ENCODE measurements around the gene TLE7. TPM values are rescaled to one million over a fixed set of nuclear protein-coding genes. Genes with fewer than 3 reads are reported as not detected.

The TLE7 gene
- total RNA-seq, 2 donors from 2014 or later: 0.22 to 0.24 TPM

- H3K4me1 Mint-ChIP-seq: peaks cover 6% of the 10 kb centered on the region
- H3K4me3 ChIP-seq (ENCODE audit: low read length): peak within 1 kb of the TSS; percentile 85
- H3K9me3 Mint-ChIP-seq: no peaks in the 10 kb centered on the region
- H3K36me3 Mint-ChIP-seq (ENCODE audit: low read depth): no peaks in the 10 kb centered on the region
- H3K4me1 ChIP-seq (ENCODE audit: control insufficient read depth, insufficient read depth, low read length): no peaks in the 10 kb centered on the region
- peaks cover 2% of the 10 kb centered on the region for H3K27me3 Mint-ChIP-seq (ENCODE audit: insufficient read depth)
- no peaks in the 10 kb centered on the region for H3K27me3 ChIP-seq (ENCODE audit: control insufficient read depth, insufficient read depth, low read length, poor library complexity, severe bottlenecking)
- no peaks in the 10 kb centered on the region for H3K9me3 ChIP-seq (ENCODE audit: control insufficient read depth, low read length)
- 0 to 1% methylated on average over 30 to 52 of the region's 52 CpGs for WGBS, 2 experiments (ENCODE audit: insufficient coverage in 1 of 2, insufficient read length in 1 of 2)
- peak; percentile 92 for DNase-seq
- peak within 1 kb of the TSS; percentile 52 for H3K9ac ChIP-seq (ENCODE audit: extremely low read depth, low read length, poor library complexity, severe bottlenecking)
- H3K27ac Mint-ChIP-seq: peak within 1 kb of the TSS; percentile 92
- H3K4me3 Mint-ChIP-seq: peak within 1 kb of the TSS; percentile 91
- H3K36me3 ChIP-seq (ENCODE audit: control insufficient read depth, insufficient read depth, low read length): no peaks in the 10 kb centered on the region
- H3K27ac ChIP-seq (ENCODE audit: low read depth, low read length): peak within 1 kb of the TSS; percentile 55
- peak; percentile 36 for TF ChIP-seq CTCF (conservative IDR thresholded peaks at IDR 0.05)
Measured at GRCh38 chr16:71461686-71462648, 20.1 kb upstream of the TLE7 start, which contains the start of gene ZNF23. Gene ZNF23 (minus strand): TSS chr16:71462247. CDS start chr16:71456796, 5,451 bp downstream.

- DNase-seq: no peak
- Histone ChIP-seq H3K4me1 (ENCODE audit: control insufficient read depth, insufficient read depth, low read length) (no peaks in the 10 kb centered on the region), H3K36me3 (ENCODE audit: control insufficient read depth, insufficient read depth, low read length) (no peaks in the 10 kb centered on the region), H3K27me3 (ENCODE audit: control insufficient read depth, insufficient read depth, low read length, poor library complexity, severe bottlenecking) (no peaks in the 10 kb centered on the region), H3K9ac (ENCODE audit: extremely low read depth, low read length, poor library complexity, severe bottlenecking) (no peak overlapping the region), H3K9me3 (ENCODE audit: control insufficient read depth, low read length) (no peaks in the 10 kb centered on the region), H3K4me3 (ENCODE audit: low read length) (peak overlapping the region; percentile 85), H3K27ac (ENCODE audit: low read depth, low read length) (no peak overlapping the region)
- H3K27ac Mint-ChIP-seq: no peak overlapping the region
- H3K4me1 Mint-ChIP-seq: peaks cover 6% of the 10 kb centered on the region
- peak overlapping the region; percentile 91 for H3K4me3 Mint-ChIP-seq
- peaks cover 2% of the 10 kb centered on the region for H3K27me3 Mint-ChIP-seq (ENCODE audit: insufficient read depth)
- no peaks in the 10 kb centered on the region for H3K9me3 Mint-ChIP-seq
- WGBS, 2 experiments (ENCODE audit: insufficient coverage in 1 of 2, insufficient read length in 1 of 2): 88% methylated on average over 1 of the region's 1 CpG; no CpG with 5 or more reads in 1 of the 2 experiments
- H3K36me3 Mint-ChIP-seq (ENCODE audit: low read depth): peaks cover 6% of the 10 kb centered on the region
- no peak for TF ChIP-seq CTCF (conservative IDR thresholded peaks at IDR 0.05)
Measured at GRCh38 chr16:71460941-71461340, 19.1 kb upstream of the TLE7 start.

- DNase-seq: no peak
- Mint-ChIP-seq H3K4me3 (no peak overlapping the region), H3K36me3 (ENCODE audit: low read depth) (peaks cover 11% of the 10 kb centered on the region), H3K9me3 (no peaks in the 10 kb centered on the region), H3K4me1 (peaks cover 6% of the 10 kb centered on the region), H3K27me3 (ENCODE audit: insufficient read depth) (no peaks in the 10 kb centered on the region), H3K27ac (no peak overlapping the region)
- Histone ChIP-seq H3K27ac (ENCODE audit: low read depth, low read length) (no peak overlapping the region), H3K9ac (ENCODE audit: extremely low read depth, low read length, poor library complexity, severe bottlenecking) (no peak overlapping the region), H3K27me3 (ENCODE audit: control insufficient read depth, insufficient read depth, low read length, poor library complexity, severe bottlenecking) (no peaks in the 10 kb centered on the region), H3K9me3 (ENCODE audit: control insufficient read depth, low read length) (no peaks in the 10 kb centered on the region), H3K4me1 (ENCODE audit: control insufficient read depth, insufficient read depth, low read length) (no peaks in the 10 kb centered on the region), H3K36me3 (ENCODE audit: control insufficient read depth, insufficient read depth, low read length) (no peaks in the 10 kb centered on the region), H3K4me3 (ENCODE audit: low read length) (no peak overlapping the region)
- 88 to 95% methylated on average over 3 to 4 of the region's 4 CpGs for WGBS, 2 experiments (ENCODE audit: insufficient coverage in 1 of 2, insufficient read length in 1 of 2)
- TF ChIP-seq CTCF (conservative IDR thresholded peaks at IDR 0.05): no peak
Measured at GRCh38 chr16:71460236-71460635, 18.4 kb upstream of the TLE7 start.

Measured in endodermal cell (in vitro differentiated cells).